Measurements from ENCODE around the gene BRPF1. TPM values are rescaled to one million over a fixed set of nuclear protein-coding genes. Genes with fewer than 3 reads are reported as not detected.

BRPF1 gene
- total and polyA plus RNA-seq, 10 donors = 5.5 to 31.9 (median 26.6) TPM

DNA sequence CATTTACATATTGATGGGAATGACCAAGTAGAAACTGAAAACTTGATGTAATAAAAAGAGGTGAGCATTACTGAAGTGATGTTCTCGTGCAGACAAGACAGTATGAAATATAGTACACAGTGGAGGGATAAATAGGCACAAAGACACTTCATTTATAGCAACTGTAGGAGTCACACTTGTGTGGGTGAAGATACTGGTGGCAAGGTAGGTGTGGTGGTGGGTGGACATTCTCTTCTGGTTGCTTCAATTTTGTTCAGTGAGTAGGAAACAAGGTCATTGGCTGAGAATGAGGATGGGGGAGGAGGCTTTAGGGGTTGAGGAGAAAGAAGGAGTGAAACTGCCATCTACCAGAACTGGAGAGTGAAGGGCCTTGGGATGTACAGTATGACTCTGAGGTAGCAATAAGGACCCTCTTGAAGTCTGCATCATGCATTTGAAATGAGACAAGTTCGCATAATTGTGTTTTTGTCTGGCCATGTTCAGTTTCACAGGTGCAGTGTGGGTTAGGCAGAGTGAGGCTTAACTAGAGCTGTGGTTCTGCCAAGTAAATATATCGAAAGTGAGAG lies 21.3 kb upstream of the BRPF1 start:
- Histone ChIP-seq H3K4me3 (no peak overlapping the region), H3K36me3 (no peaks in the 10 kb centered on the region), H3K9me3 (no peaks in the 10 kb centered on the region), H3K4me1 (peaks cover 0 to 3% (median under 1%) of the 10 kb centered on the region in 6 donors), H3K27me3 (replicated peaks in 1 of 7) (peaks cover 0 to 19% (median 0%) of the 10 kb centered on the region in 7 donors), H3K27ac (no peak overlapping the region)
- TF ChIP-seq POLR2A (IDR thresholded peaks at IDR 0.05) (no peak), POLR2AphosphoS5 (IDR thresholded peaks at IDR 0.05) (no peak)
- TF ChIP-seq, protein P1, sequence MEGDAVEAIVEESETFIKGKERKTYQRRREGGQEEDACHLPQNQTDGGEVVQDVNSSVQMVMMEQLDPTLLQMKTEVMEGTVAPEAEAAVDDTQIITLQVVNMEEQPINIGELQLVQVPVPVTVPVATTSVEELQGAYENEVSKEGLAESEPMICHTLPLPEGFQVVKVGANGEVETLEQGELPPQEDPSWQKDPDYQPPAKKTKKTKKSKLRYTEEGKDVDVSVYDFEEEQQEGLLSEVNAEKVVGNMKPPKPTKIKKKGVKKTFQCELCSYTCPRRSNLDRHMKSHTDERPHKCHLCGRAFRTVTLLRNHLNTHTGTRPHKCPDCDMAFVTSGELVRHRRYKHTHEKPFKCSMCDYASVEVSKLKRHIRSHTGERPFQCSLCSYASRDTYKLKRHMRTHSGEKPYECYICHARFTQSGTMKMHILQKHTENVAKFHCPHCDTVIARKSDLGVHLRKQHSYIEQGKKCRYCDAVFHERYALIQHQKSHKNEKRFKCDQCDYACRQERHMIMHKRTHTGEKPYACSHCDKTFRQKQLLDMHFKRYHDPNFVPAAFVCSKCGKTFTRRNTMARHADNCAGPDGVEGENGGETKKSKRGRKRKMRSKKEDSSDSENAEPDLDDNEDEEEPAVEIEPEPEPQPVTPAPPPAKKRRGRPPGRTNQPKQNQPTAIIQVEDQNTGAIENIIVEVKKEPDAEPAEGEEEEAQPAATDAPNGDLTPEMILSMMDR (IDR thresholded peaks at IDR 0.05 in 8 of 11, conservative IDR thresholded peaks at IDR 0.05 in 3 of 11) = no peak
- DNase-seq = no peak
- intact Hi-C loops (cut with DNase I; ENCODE audit: low total_unique reads) = no loop called here
- 78 to 89% (median 88%) methylated on average over 3 of the region's 3 CpGs for WGBS, 5 donors

DNA sequence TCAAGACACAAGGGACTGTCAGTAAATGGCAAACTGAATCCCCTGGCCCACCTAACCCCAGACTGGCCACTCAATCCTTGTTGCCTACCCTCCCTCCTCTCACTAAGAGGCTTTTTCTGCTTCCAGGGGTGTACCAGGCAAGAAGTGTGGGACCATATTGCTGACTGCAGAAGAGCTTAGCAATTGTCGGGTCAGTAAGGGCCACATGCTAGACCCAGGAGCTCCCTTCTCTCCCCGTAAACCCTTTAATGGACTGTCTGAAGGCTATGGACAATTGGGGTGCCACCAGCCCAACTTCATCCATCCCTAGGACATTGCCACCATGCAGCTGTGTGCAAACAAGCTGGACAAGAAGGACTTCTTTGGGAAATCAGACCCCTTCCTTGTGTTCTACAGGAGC lies 19.1 kb upstream of the BRPF1 start:
- WGBS, 5 donors = 74 to 100% (median 94%) methylated on average over 2 of the region's 2 CpGs
- DNase-seq = no peak

DNA sequence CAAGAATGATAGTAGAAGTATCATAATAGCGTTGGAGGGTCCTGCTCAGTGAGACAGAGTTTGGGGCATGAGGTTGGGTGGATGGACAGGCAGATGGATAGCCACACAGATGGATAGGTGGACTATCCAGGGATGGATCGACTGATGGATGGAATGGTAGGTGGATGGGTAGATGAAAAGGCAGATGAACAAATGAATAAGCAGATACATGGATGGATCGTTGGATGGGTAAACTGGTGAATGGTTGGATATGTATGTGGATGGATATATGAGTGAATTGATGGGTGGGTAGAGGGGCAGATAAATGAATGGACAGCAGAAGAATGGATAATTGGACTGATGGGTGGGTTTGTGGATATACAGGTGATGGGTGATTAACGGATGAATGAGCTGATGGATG lies 18.4 kb upstream of the BRPF1 start:
- H3K27me3 ChIP-seq (replicated peaks in 1 of 7) = peaks cover 0 to 5% (median 0%) of the 10 kb centered on the region in 7 donors
- TF ChIP-seq, protein P1 (IDR thresholded peaks at IDR 0.05 in 8 of 11, conservative IDR thresholded peaks at IDR 0.05 in 3 of 11) = no peak
- no peak for TF ChIP-seq POLR2AphosphoS5 (IDR thresholded peaks at IDR 0.05)
- no peak for TF ChIP-seq POLR2A (IDR thresholded peaks at IDR 0.05)
- WGBS, 5 donors = 84 to 94% (median 87%) methylated on average over 4 of the region's 4 CpGs
- no peaks in the 10 kb centered on the region for H3K36me3 ChIP-seq
- intact Hi-C loops (cut with DNase I; ENCODE audit: low total_unique reads) = no loop called here
- no peak overlapping the region for H3K4me3 ChIP-seq
- H3K27ac ChIP-seq = no peak overlapping the region
- H3K4me1 ChIP-seq = peaks cover 0 to 21% (median 3%) of the 10 kb centered on the region in 6 donors
- DNase-seq = no peak
- H3K9me3 ChIP-seq = no peaks in the 10 kb centered on the region

More for the DNA sequence above, 19.1 kb upstream of the BRPF1 start:
- no peaks in the 10 kb centered on the region for H3K36me3 ChIP-seq
- no peaks in the 10 kb centered on the region for H3K9me3 ChIP-seq
- H3K4me1 ChIP-seq = peaks cover 0 to 21% (median 3%) of the 10 kb centered on the region in 6 donors
- intact Hi-C loops (cut with DNase I; ENCODE audit: low total_unique reads) = no loop called here
- peaks cover 0 to 5% (median 0%) of the 10 kb centered on the region in 7 donors for H3K27me3 ChIP-seq (replicated peaks in 1 of 7)
- TF ChIP-seq POLR2AphosphoS5 (IDR thresholded peaks at IDR 0.05) = no peak
- TF ChIP-seq POLR2A (IDR thresholded peaks at IDR 0.05) = no peak
- TF ChIP-seq, protein P1 (IDR thresholded peaks at IDR 0.05 in 8 of 11, conservative IDR thresholded peaks at IDR 0.05 in 3 of 11) = no peak
- H3K27ac ChIP-seq = no peak overlapping the region
- no peak overlapping the region for H3K4me3 ChIP-seq

DNA sequence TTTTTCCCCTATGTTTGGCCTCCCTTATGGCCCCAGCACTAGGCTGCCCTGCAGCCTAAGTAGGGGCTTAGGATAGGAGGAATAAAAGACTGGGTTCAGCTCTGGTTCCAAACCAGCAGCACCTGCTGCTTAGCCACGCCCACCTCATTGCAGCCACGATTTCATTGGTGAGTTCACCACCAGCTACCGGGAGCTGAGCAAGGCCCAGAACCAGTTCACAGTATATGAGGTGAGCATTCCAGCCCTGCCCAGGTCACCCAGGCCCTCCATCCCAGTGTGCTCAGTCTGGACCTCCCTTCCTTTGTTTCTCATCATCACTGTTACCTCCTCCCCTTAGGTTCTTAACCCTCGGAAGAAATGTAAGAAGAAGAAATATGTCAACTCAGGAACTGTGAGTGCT lies 16.4 kb upstream of the BRPF1 start:
- no peak for DNase-seq
- TF ChIP-seq, protein P1 (IDR thresholded peaks at IDR 0.05 in 8 of 11, conservative IDR thresholded peaks at IDR 0.05 in 3 of 11) = no peak
- TF ChIP-seq POLR2AphosphoS5 (IDR thresholded peaks at IDR 0.05) (no peak), POLR2A (IDR thresholded peaks at IDR 0.05) (no peak)
- Histone ChIP-seq H3K27me3 (replicated peaks in 1 of 7) (peaks cover 0 to 5% (median 0%) of the 10 kb centered on the region in 7 donors), H3K27ac (no peak overlapping the region), H3K4me1 (peaks cover 0 to 21% (median 3%) of the 10 kb centered on the region in 6 donors), H3K4me3 (no peak overlapping the region), H3K36me3 (no peaks in the 10 kb centered on the region), H3K9me3 (no peaks in the 10 kb centered on the region)
- intact Hi-C loops (cut with DNase I; ENCODE audit: low total_unique reads) = no loop called here
- 14 to 32% (median 26%) methylated on average over 4 of the region's 4 CpGs for WGBS, 5 donors

All from spleen (tissue), 11 donors.